Endodermal cell (in vitro differentiated cells): Measurements from ENCODE around the gene ALOX12. TPM values are rescaled to one million over a fixed set of nuclear protein-coding genes. Genes with fewer than 3 reads are reported as not detected.
"Not testable (repeated sequence)": the region's sequence is repeated elsewhere in the genome, so short reads cannot be mapped to it uniquely, and the experiment has no call there.

Source experiments
- DNase-seq: peaks from one replicate; pipeline ENCODE4 v3.0.0-alpha.2; 2017
- H3K27ac ChIP-seq: 2 replicates; pipeline ENCODE4 v1.5.1; 2013; ENCODE audit warnings: mild to moderate bottlenecking, low read depth, low read length, moderate library complexity
- H3K27me3 ChIP-seq: 2 replicates; pipeline ENCODE4 v1.6.1; 2013; ENCODE audit warnings: mild to moderate bottlenecking, low read length, moderate library complexity; ENCODE audit not compliant: insufficient read depth, control insufficient read depth, poor library complexity, severe bottlenecking
- H3K36me3 ChIP-seq: 2 replicates; pipeline ENCODE4 v1.7.0; 2013; ENCODE audit warnings: mild to moderate bottlenecking, low read length, moderate library complexity; ENCODE audit not compliant: control insufficient read depth, insufficient read depth
- H3K4me1 ChIP-seq: one replicate; pipeline ENCODE4 v1.7.0; 2013; ENCODE audit warnings: low read length; ENCODE audit not compliant: control insufficient read depth, insufficient read depth
- H3K4me3 ChIP-seq: 2 replicates; pipeline ENCODE4 v1.5.1; 2013; ENCODE audit warnings: mild to moderate bottlenecking, low read length, moderate library complexity
- H3K9ac ChIP-seq: 2 replicates; pipeline ENCODE4 v1.6.1; 2013; ENCODE audit warnings: mild to moderate bottlenecking, low read length, moderate library complexity; ENCODE audit not compliant: poor library complexity, severe bottlenecking; ENCODE audit errors: extremely low read depth
- H3K9me3 ChIP-seq: 2 replicates; pipeline ENCODE4 v1.6.1; 2013; ENCODE audit warnings: mild to moderate bottlenecking, low read length, moderate library complexity; ENCODE audit not compliant: control insufficient read depth
- H3K27ac Mint-ChIP-seq: 2 replicates; pipeline ENCODE4 v1.8.0; 2020; ENCODE audit warnings: mixed read lengths
- H3K27me3 Mint-ChIP-seq: 2 replicates; pipeline ENCODE4 v1.8.0; 2021; ENCODE audit warnings: mild to moderate bottlenecking, mixed read lengths; ENCODE audit not compliant: insufficient read depth
- H3K36me3 Mint-ChIP-seq: 2 replicates; pipeline ENCODE4 v1.8.0; 2020; ENCODE audit warnings: low read depth, mixed read lengths
- H3K4me1 Mint-ChIP-seq: 2 replicates; pipeline ENCODE4 v1.8.0; 2020; ENCODE audit warnings: mixed read lengths
- H3K4me3 Mint-ChIP-seq: 2 replicates; pipeline ENCODE4 v1.8.0; 2020; ENCODE audit warnings: mild to moderate bottlenecking, moderate library complexity, mixed read lengths
- H3K9me3 Mint-ChIP-seq: 2 replicates; pipeline ENCODE4 v1.8.0; 2020; ENCODE audit warnings: mild to moderate bottlenecking, mixed read lengths
- WGBS, 2 experiments: methylation state at CpG; one replicate each; pipeline versions ENCODE4 v1.1.5 to v1.1.7; 2013; ENCODE audit warnings: missing lambda C conversion rate in 2 of 2, mixed read lengths in 1 of 2; ENCODE audit not compliant: insufficient coverage in 1 of 2, insufficient read length in 1 of 2; 5-methylcytosine and 5-hydroxymethylcytosine counted together
- total RNA-seq, 2 donors: library from RNA; stranded (reverse); fragmentation: NEBNext Ultra II Directional in 1 of 2; extraction: Animal tissue kit (Norgen Biotek cat#: 25700) in 1 of 2; gene quantifications; 2 replicates in 1 of 2; 3 replicates in 1 of 2; pipeline ENCODE4 v1.2.1, GENCODE V29; 2021
- TF ChIP-seq, protein P1 (sequence below): fragments of 200-600 bp; sonication (generic); conservative IDR thresholded peaks from 2 replicates; pipeline ENCODE4 v1.5.0; 2021; ENCODE audit warnings: antibody characterized with exemption, mild to moderate bottlenecking

ALOX12 gene
- total RNA-seq, 2 donors from 2014 or later = 0.46 to 0.92 TPM

GRCh38 chr17:6959700-6960099 is 36.1 kb upstream of the ALOX12 start:
- H3K27ac Mint-ChIP-seq = no peak overlapping the region
- H3K36me3 ChIP-seq = no peaks in the 10 kb centered on the region
- H3K4me1 ChIP-seq = no peaks in the 10 kb centered on the region

DNA sequence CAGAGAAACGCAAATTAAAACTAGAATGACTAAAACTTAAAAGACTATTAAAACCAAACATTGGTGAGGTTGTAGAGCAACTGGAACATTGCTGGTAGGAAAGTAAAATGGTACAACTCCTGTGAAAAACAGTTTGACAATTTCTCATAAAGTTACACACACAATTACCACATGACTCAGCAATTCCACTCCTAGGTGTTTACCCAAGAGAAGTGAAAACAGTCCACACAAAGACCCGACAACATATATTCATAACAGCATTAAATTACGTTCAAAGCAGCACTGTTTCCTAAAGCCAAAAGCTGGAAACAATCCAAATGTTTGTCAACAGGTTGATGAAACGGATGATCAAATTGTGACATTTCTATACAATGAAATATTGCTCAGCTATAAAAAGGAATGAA is 26.5 kb upstream of the ALOX12 start:
- TF ChIP-seq, protein P1, sequence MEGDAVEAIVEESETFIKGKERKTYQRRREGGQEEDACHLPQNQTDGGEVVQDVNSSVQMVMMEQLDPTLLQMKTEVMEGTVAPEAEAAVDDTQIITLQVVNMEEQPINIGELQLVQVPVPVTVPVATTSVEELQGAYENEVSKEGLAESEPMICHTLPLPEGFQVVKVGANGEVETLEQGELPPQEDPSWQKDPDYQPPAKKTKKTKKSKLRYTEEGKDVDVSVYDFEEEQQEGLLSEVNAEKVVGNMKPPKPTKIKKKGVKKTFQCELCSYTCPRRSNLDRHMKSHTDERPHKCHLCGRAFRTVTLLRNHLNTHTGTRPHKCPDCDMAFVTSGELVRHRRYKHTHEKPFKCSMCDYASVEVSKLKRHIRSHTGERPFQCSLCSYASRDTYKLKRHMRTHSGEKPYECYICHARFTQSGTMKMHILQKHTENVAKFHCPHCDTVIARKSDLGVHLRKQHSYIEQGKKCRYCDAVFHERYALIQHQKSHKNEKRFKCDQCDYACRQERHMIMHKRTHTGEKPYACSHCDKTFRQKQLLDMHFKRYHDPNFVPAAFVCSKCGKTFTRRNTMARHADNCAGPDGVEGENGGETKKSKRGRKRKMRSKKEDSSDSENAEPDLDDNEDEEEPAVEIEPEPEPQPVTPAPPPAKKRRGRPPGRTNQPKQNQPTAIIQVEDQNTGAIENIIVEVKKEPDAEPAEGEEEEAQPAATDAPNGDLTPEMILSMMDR = no peak
- no peaks in the 10 kb centered on the region for H3K4me1 Mint-ChIP-seq
- Histone ChIP-seq H3K36me3 (no peaks in the 10 kb centered on the region), H3K4me1 (no peaks in the 10 kb centered on the region), H3K4me3 (no peak overlapping the region), H3K27me3 (peaks cover 12% of the 10 kb centered on the region), H3K9ac (no peak overlapping the region), H3K9me3 (no peaks in the 10 kb centered on the region), H3K27ac (no peak overlapping the region)
- no peaks in the 10 kb centered on the region for H3K36me3 Mint-ChIP-seq
- 92 to 93% methylated on average over 3 to 4 of the region's 4 CpGs for WGBS, 2 experiments
- H3K27ac Mint-ChIP-seq = no peak overlapping the region
- no peak overlapping the region for H3K4me3 Mint-ChIP-seq
- no peaks in the 10 kb centered on the region for H3K9me3 Mint-ChIP-seq
- DNase-seq = no peak
- peaks cover 21% of the 10 kb centered on the region for H3K27me3 Mint-ChIP-seq

More at GRCh38 chr17:6959700-6960099, 36.1 kb upstream of the ALOX12 start:
- Histone ChIP-seq H3K9me3 (no peaks in the 10 kb centered on the region), H3K27ac (no peak overlapping the region), H3K27me3 (peaks cover 27% of the 10 kb centered on the region), H3K4me3 (no peak overlapping the region), H3K9ac (no peak overlapping the region)
- no peak for DNase-seq
- Mint-ChIP-seq H3K4me3 (no peak overlapping the region), H3K4me1 (no peaks in the 10 kb centered on the region), H3K36me3 (no peaks in the 10 kb centered on the region), H3K27me3 (peaks cover 34% of the 10 kb centered on the region), H3K9me3 (peaks cover 2% of the 10 kb centered on the region)
- TF ChIP-seq, protein P1 = no peak
- 76 to 100% methylated on average over 1 to 3 of the region's 3 CpGs for WGBS, 2 experiments

GRCh38 chr17:6970992-6971391 is 24.9 kb upstream of the ALOX12 start:
- Histone ChIP-seq H3K9ac (no peak overlapping the region), H3K27ac (no peak overlapping the region), H3K27me3 (peaks cover 7% of the 10 kb centered on the region), H3K9me3 (no peaks in the 10 kb centered on the region), H3K36me3 (no peaks in the 10 kb centered on the region), H3K4me1 (no peaks in the 10 kb centered on the region), H3K4me3 (no peak overlapping the region)
- H3K9me3 Mint-ChIP-seq = no peaks in the 10 kb centered on the region
- TF ChIP-seq, protein P1 = no peak
- WGBS, 2 experiments = 77% methylated on average over 2 of the region's 2 CpGs; no CpG with 5 or more reads in 1 of the 2 experiments
- no peak for DNase-seq
- peaks cover 12% of the 10 kb centered on the region for H3K27me3 Mint-ChIP-seq
- H3K4me3 Mint-ChIP-seq = no peak overlapping the region
- no peaks in the 10 kb centered on the region for H3K36me3 Mint-ChIP-seq
- no peak overlapping the region for H3K27ac Mint-ChIP-seq
- H3K4me1 Mint-ChIP-seq = no peaks in the 10 kb centered on the region

- H3K36me3 ChIP-seq, H3K27ac Mint-ChIP-seq, H3K27ac ChIP-seq, H3K27me3 ChIP-seq, H3K4me1 ChIP-seq, H3K36me3 Mint-ChIP-seq, H3K4me3 Mint-ChIP-seq, H3K4me3 ChIP-seq, H3K9me3 Mint-ChIP-seq, DNase-seq, H3K9me3 ChIP-seq, H3K27me3 Mint-ChIP-seq, H3K4me1 Mint-ChIP-seq, H3K9ac ChIP-seq: not testable (repeated sequence)
- 92 to 94% methylated on average over 4 to 5 of the region's 5 CpGs for WGBS, 2 experiments
Measured at GRCh38 chr17:6979440-6979839, 16.4 kb upstream of the ALOX12 start.
